GM10248 (cell line): ENCODE results near the gene CREM.
A peak's percentile ranks its signal among the peaks of the same experiment; 100 is the strongest.
"Not testable (repeated sequence)": the region's sequence is repeated elsewhere in the genome, so short reads cannot be mapped to it uniquely, and the experiment has no call there.

ENCODE experiments used
- CTCF ChIA-PET: fragments of 300-600 bp; sonication (Branson Sonifier 250); formaldehyde crosslinking; extraction: SDS; loops from one replicate; lab custom pipeline; 2021; ENCODE audit warnings: antibody characterized with exemption; lab: Yijun Ruan, JAX
- POLR2A ChIA-PET: fragments of 350-650 bp; sonication (Branson Sonifier 250); formaldehyde crosslinking; extraction: SDS; loops from one replicate; lab custom pipeline; 2020; ENCODE audit warnings: antibody characterized with exemption; lab: Yijun Ruan, JAX
- DNase-seq: peaks from one replicate; pipeline ENCODE4 v3.0.0; 2012; ENCODE audit errors: extremely low spot score
- TF ChIP-seq, protein P1 (sequence below): IDR thresholded peaks from 2 replicates; pipeline ENCODE4 v1.5.1; 2012; ENCODE audit warnings: mild to moderate bottlenecking, low read depth; ENCODE audit errors: extremely low read depth, missing control alignments, control extremely low read depth

The CREM gene

DNA sequence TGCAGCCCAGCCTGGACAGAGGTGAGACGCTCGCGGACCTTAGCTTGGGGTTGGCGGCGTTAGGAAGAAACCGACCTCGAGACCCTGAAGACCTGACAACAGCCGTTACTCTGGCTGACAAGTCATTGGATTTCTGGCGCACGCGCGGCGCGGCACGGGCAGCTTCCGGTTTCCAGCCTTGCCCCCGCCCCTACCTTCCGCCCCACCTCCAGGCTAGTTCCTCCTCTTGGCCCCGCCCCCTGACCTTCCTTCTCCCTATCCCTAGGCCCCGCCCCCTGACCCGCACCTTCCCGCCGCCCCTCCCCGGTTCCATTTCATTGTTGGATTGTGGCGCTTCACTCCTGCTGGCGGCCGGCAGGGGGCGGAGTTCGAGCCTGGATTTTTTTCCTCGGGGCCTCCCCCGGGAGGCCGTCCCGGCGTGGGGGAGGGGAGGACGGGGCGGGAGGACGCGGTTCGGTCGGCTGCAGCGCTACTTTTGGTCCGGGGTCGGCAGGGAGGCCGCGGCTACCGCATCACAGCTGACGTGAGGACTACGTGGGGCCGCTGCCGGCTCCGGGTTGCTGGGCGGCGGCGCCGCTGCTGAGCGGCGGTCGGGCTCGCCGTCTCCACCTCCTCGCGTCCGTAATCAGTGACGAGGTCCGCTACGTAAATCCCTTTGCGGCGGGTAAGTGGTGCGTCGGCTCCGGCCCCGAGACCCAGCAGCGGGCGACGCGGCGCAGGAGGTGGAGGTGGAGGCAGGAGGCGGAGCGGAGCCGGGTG is at the start of gene CREM:
CREM (plus strand) TSS at position 317 of the 759 bp plus-strand sequence. CDS start 10,990 bp downstream, outside the sequence.
- ChIA-PET CTCF (interaction anchor here (0.7 to 15.4 kb wide), 27 partner anchors 8 to 436 kb away, joined by 3 to 225 read pairs (median 4); no protein-coding TSS in a partner anchor), POLR2A (interaction anchor here (0.7 to 3.2 kb wide), 5 partner anchors 23 to 215 kb away, joined by 3 to 37 read pairs (median 4); no protein-coding TSS in a partner anchor)
- TF ChIP-seq, protein P1, sequence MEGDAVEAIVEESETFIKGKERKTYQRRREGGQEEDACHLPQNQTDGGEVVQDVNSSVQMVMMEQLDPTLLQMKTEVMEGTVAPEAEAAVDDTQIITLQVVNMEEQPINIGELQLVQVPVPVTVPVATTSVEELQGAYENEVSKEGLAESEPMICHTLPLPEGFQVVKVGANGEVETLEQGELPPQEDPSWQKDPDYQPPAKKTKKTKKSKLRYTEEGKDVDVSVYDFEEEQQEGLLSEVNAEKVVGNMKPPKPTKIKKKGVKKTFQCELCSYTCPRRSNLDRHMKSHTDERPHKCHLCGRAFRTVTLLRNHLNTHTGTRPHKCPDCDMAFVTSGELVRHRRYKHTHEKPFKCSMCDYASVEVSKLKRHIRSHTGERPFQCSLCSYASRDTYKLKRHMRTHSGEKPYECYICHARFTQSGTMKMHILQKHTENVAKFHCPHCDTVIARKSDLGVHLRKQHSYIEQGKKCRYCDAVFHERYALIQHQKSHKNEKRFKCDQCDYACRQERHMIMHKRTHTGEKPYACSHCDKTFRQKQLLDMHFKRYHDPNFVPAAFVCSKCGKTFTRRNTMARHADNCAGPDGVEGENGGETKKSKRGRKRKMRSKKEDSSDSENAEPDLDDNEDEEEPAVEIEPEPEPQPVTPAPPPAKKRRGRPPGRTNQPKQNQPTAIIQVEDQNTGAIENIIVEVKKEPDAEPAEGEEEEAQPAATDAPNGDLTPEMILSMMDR: peak; percentile 75
- DNase-seq: peak; percentile 96

DNA sequence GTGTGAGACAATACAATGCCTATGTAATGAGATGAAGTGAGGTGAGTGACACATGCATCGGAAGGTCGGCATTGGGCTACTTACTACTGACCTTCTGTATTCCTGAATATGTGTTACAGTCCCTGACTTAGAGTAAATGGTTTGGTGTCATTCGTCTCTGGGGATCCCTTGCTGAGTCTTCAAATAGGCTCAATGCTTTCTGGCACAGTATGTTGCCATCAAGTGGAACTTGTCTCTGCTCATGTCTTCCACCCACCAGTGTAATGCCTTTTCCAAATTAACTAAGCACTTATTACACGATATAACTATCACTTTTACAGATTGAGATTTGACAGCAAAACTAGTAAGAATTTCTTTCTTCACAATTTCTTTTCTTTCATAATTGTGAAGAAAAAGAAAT is 47.4 kb upstream of the CREM start:
- DNase-seq: no peak
- CTCF ChIA-PET: no interaction called here
- TF ChIP-seq, protein P1: no peak
- POLR2A ChIA-PET: no interaction called here

DNA sequence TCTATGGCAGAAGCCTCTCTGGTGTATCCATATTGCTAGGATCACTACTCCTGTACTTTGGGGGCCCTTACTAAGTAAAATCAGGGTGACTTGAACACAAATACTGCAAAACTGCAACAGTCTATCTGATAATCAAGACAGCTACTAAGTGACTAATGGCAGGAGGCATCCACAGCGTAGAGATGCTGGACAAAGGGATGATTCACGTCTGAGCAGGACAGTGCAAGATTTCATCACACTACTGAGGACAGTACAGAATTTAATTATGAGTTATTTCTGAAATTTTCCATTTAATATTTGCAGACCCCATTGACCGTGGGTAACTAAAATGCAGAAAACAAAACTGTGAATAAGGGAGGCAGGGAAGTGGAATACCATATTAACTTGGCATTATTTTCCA is 46.9 kb upstream of the CREM start:
- ChIA-PET CTCF (interaction anchor here (1.2 to 1.4 kb wide), 3 partner anchors 11 to 40 kb away, joined by 3 to 5 read pairs (median 4); no protein-coding TSS in a partner anchor), POLR2A (no interaction called here)
- TF ChIP-seq, protein P1: no peak
- no peak for DNase-seq

DNA sequence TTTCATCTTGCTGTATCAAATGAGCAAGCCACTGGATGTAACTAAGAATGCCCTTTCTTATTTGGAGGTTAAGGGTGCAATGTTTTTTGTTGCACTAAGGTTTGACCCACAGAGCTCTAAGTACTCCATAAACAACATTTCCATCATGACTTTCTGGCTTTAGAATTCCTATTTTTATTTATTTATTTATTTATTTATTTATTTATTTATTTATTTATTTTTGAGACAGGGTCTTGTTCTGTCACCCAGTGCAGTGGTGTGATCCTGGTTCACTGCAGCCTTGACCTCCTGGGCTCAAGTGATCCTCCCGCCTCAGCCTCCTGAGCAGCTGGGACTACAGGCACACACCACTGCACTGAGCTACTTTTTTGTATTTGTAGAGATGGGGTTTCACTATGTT is 46.4 kb upstream of the CREM start:
- DNase-seq, POLR2A ChIA-PET: not testable (repeated sequence)
- CTCF ChIA-PET: interaction anchor here (1.2 to 1.4 kb wide), 3 partner anchors 11 to 39 kb away, joined by 3 to 5 read pairs (median 4); no protein-coding TSS in a partner anchor

DNA sequence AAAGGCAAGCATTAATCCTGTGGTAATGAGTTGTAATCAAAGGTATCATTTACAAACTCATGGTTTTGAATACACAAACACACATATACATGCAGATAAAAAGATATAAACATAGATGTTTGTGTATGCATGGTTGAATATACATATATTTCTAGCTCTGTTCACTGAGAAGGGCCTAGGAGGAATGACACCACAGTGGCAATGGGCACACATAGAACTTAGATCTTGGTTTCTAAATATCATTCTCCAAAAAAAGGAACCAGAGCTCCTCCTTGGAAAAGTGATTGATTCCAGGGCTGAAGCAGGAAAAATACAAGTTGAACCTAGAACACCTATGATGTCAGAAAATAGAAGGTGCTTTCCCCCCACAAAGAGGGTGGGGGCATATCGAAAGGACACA is 43.4 kb upstream of the CREM start:
- ChIA-PET POLR2A (no interaction called here), CTCF (no interaction called here)
- TF ChIP-seq, protein P1: no peak
- DNase-seq: no peak

DNA sequence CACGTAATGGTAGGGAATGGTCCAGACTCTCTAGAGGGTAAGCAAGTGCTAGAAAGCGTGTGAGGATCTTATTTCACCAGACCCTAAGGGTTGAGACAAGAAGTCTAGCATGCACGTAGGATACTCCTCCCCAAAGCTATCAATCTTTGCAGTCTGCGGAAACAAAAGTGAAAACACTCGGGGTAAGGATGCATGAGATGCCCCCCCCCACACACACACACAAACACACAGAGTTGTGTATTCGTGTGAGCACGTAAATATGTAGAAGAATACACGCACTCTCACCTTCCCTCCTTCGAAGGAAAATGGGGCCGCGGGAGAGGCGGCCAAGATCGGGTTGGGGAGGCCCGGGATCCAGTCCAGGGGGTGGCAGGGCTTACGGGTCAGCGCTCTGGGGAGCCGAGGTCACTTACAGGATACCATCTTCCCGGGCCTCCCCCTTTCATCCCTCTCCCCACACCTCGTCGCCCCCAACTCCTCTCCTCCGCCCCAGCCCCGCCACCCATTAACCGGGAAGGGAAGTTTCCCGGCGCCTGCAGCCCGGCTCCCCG is 37.0 kb upstream of the CREM start:
- CTCF ChIA-PET: interaction anchor here (1.1 to 2.1 kb wide), 3 partner anchors 10 to 129 kb away, joined by 3 to 7 read pairs (median 6); no protein-coding TSS in a partner anchor
- POLR2A ChIA-PET: no interaction called here
- TF ChIP-seq, protein P1: no peak
- DNase-seq: peak; percentile 54
